CD4-positive, alpha-beta T cell treated with Interferon gamma for 1 hour (primary cell): ENCODE results near the gene NAT9.

ENCODE experiments used
- DNase-seq: peaks from one replicate; pipeline ENCODE4 v3.0.0-alpha.2; 2020

The NAT9 gene

GRCh38 chr17:74805591-74805991 lies 29.4 kb upstream of the NAT9 start:
- no peak for DNase-seq

GRCh38 chr17:74804683-74805082 lies 28.5 kb upstream of the NAT9 start:
- no peak for DNase-seq

- no peak for DNase-seq
These were observed 27.8 kb upstream of the NAT9 start for GRCh38 chr17:74803971-74804370.

- no peak for DNase-seq
These were observed 27.3 kb upstream of the NAT9 start for GRCh38 chr17:74803388-74803930.

- no peak for DNase-seq
These were observed 25.8 kb upstream of the NAT9 start for GRCh38 chr17:74801896-74802295.

GRCh38 chr17:74800531-74800930 lies 24.4 kb upstream of the NAT9 start:
- no peak for DNase-seq

GRCh38 chr17:74799097-74799496 lies 23.0 kb upstream of the NAT9 start:
- DNase-seq: no peak

- no peak for DNase-seq
These were observed 22.1 kb upstream of the NAT9 start for GRCh38 chr17:74798239-74798707.

GRCh38 chr17:74797824-74798223 lies 21.7 kb upstream of the NAT9 start:
- DNase-seq: no peak

- DNase-seq: no peak
These were observed 20.7 kb upstream of the NAT9 start for GRCh38 chr17:74796866-74797265.

- DNase-seq: no peak
These were observed 20.1 kb upstream of the NAT9 start for GRCh38 chr17:74796211-74796610.

GRCh38 chr17:74795327-74796020 lies 19.3 kb upstream of the NAT9 start:
- DNase-seq: no peak

- no peak for DNase-seq
These were observed 16.5 kb upstream of the NAT9 start for GRCh38 chr17:74792586-74793105.

GRCh38 chr17:74790161-74791058 lies 14.3 kb upstream of the NAT9 start:
- DNase-seq: no peak

- DNase-seq: peak; percentile 59
These were observed 10.4 kb upstream of the NAT9 start for GRCh38 chr17:74786431-74787055.

- no peak for DNase-seq
These were observed 9.8 kb upstream of the NAT9 start for GRCh38 chr17:74785981-74786360.

GRCh38 chr17:74785096-74785980 lies 9.2 kb upstream of the NAT9 start:
- DNase-seq: no peak

- DNase-seq: no peak
These were observed 8.1 kb upstream of the NAT9 start for GRCh38 chr17:74784125-74784810.

GRCh38 chr17:74782571-74782970 lies 6.4 kb upstream of the NAT9 start:
- DNase-seq: no peak

- peak; percentile 43 for DNase-seq
These were observed 4.5 kb upstream of the NAT9 start for GRCh38 chr17:74780443-74781238.
